Endodermal cell (in vitro differentiated cells): ENCODE measurements around the gene TCF7L2. TPM values are rescaled to one million over a fixed set of nuclear protein-coding genes. Genes with fewer than 3 reads are reported as not detected.

Experiments used
- DNase-seq: peaks from one replicate; pipeline ENCODE4 v3.0.0-alpha.2; 2017
- H3K27ac ChIP-seq: 2 replicates; pipeline ENCODE4 v1.5.1; 2013; ENCODE audit warnings: mild to moderate bottlenecking, low read depth, low read length, moderate library complexity
- H3K27me3 ChIP-seq: 2 replicates; pipeline ENCODE4 v1.6.1; 2013; ENCODE audit warnings: mild to moderate bottlenecking, low read length, moderate library complexity; ENCODE audit not compliant: insufficient read depth, control insufficient read depth, poor library complexity, severe bottlenecking
- H3K36me3 ChIP-seq: 2 replicates; pipeline ENCODE4 v1.7.0; 2013; ENCODE audit warnings: mild to moderate bottlenecking, low read length, moderate library complexity; ENCODE audit not compliant: control insufficient read depth, insufficient read depth
- H3K4me1 ChIP-seq: one replicate; pipeline ENCODE4 v1.7.0; 2013; ENCODE audit warnings: low read length; ENCODE audit not compliant: control insufficient read depth, insufficient read depth
- H3K4me3 ChIP-seq: 2 replicates; pipeline ENCODE4 v1.5.1; 2013; ENCODE audit warnings: mild to moderate bottlenecking, low read length, moderate library complexity
- H3K9ac ChIP-seq: 2 replicates; pipeline ENCODE4 v1.6.1; 2013; ENCODE audit warnings: mild to moderate bottlenecking, low read length, moderate library complexity; ENCODE audit not compliant: poor library complexity, severe bottlenecking; ENCODE audit errors: extremely low read depth
- H3K9me3 ChIP-seq: 2 replicates; pipeline ENCODE4 v1.6.1; 2013; ENCODE audit warnings: mild to moderate bottlenecking, low read length, moderate library complexity; ENCODE audit not compliant: control insufficient read depth
- H3K27ac Mint-ChIP-seq: 2 replicates; pipeline ENCODE4 v1.8.0; 2020; ENCODE audit warnings: mixed read lengths
- H3K27me3 Mint-ChIP-seq: 2 replicates; pipeline ENCODE4 v1.8.0; 2021; ENCODE audit warnings: mild to moderate bottlenecking, mixed read lengths; ENCODE audit not compliant: insufficient read depth
- H3K36me3 Mint-ChIP-seq: 2 replicates; pipeline ENCODE4 v1.8.0; 2020; ENCODE audit warnings: low read depth, mixed read lengths
- H3K4me1 Mint-ChIP-seq: 2 replicates; pipeline ENCODE4 v1.8.0; 2020; ENCODE audit warnings: mixed read lengths
- H3K4me3 Mint-ChIP-seq: 2 replicates; pipeline ENCODE4 v1.8.0; 2020; ENCODE audit warnings: mild to moderate bottlenecking, moderate library complexity, mixed read lengths
- H3K9me3 Mint-ChIP-seq: 2 replicates; pipeline ENCODE4 v1.8.0; 2020; ENCODE audit warnings: mild to moderate bottlenecking, mixed read lengths
- WGBS, 2 experiments: methylation state at CpG; one replicate each; pipeline versions ENCODE4 v1.1.5 to v1.1.7; 2013; ENCODE audit warnings: missing lambda C conversion rate in 2 of 2, mixed read lengths in 1 of 2; ENCODE audit not compliant: insufficient coverage in 1 of 2, insufficient read length in 1 of 2; 5-methylcytosine and 5-hydroxymethylcytosine counted together
- total RNA-seq, 2 donors: library from RNA; stranded (reverse); fragmentation: NEBNext Ultra II Directional in 1 of 2; extraction: Animal tissue kit (Norgen Biotek cat#: 25700) in 1 of 2; gene quantifications; 2 replicates in 1 of 2; 3 replicates in 1 of 2; pipeline ENCODE4 v1.2.1, GENCODE V29; 2021
- TF ChIP-seq, protein P1 (sequence below): fragments of 200-600 bp; sonication (generic); conservative IDR thresholded peaks from 2 replicates; pipeline ENCODE4 v1.5.0; 2021; ENCODE audit warnings: antibody characterized with exemption, mild to moderate bottlenecking

Gene TCF7L2
- total RNA-seq, 2 donors from 2014 or later: 73.2 to 105 TPM

DNA sequence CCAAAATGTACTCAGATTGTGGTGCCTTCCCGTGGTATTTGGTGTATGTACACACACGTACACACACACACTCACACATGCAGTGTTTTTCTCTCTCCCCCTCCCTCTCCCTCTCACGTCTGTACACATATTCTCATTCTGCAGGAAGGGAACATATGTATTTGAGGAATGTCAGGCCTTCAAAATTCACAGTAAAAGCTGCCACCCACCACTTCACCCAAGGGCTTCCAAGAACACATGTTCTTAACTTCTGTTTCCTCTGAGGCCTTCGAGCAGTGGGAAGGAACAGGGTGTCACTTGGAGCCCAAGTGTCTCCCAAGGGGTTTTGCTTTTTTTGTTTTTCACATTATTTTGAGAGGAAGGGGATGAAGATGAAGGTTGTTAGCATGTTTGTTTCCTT lies 198.9 kb downstream of the TCF7L2 start:
- no peak overlapping the region for H3K9ac ChIP-seq
- Mint-ChIP-seq H3K27ac (no peak overlapping the region), H3K36me3 (peaks cover 94% of the 10 kb centered on the region), H3K27me3 (no peaks in the 10 kb centered on the region), H3K9me3 (no peaks in the 10 kb centered on the region), H3K4me3 (no peak overlapping the region), H3K4me1 (no peaks in the 10 kb centered on the region)
- 100% methylated on average over 4 of the region's 4 CpGs; no CpG with 5 or more reads in 1 of the 2 experiments for whole genome bisulfite sequencing, 2 experiments
- no peaks in the 10 kb centered on the region for H3K27me3 ChIP-seq
- H3K9me3 ChIP-seq: no peaks in the 10 kb centered on the region
- TF ChIP-seq, protein P1, sequence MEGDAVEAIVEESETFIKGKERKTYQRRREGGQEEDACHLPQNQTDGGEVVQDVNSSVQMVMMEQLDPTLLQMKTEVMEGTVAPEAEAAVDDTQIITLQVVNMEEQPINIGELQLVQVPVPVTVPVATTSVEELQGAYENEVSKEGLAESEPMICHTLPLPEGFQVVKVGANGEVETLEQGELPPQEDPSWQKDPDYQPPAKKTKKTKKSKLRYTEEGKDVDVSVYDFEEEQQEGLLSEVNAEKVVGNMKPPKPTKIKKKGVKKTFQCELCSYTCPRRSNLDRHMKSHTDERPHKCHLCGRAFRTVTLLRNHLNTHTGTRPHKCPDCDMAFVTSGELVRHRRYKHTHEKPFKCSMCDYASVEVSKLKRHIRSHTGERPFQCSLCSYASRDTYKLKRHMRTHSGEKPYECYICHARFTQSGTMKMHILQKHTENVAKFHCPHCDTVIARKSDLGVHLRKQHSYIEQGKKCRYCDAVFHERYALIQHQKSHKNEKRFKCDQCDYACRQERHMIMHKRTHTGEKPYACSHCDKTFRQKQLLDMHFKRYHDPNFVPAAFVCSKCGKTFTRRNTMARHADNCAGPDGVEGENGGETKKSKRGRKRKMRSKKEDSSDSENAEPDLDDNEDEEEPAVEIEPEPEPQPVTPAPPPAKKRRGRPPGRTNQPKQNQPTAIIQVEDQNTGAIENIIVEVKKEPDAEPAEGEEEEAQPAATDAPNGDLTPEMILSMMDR: no peak
- H3K27ac ChIP-seq: no peak overlapping the region
- H3K4me3 ChIP-seq: no peak overlapping the region
- peaks cover 99% of the 10 kb centered on the region for H3K36me3 ChIP-seq
- DNase-seq: no peak
- no peaks in the 10 kb centered on the region for H3K4me1 ChIP-seq

DNA sequence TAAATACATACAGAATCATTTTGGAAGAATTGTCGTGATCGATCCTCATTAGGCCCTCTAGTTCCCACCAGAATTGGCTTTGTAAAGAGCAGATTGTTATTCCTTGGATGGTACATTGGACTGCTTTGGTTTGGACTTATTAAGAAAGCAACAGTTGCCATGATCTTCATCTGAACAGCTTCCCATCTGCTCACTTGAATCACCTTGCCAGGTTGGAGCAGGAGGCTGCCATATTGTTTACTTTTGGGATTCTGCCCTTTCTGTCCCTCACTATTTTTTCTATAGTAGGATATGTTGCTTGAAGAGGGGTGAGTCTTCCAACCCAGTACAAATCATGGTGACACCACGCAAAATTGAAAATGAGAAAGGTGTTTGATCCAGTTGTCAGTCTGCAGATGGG lies 199.6 kb downstream of the TCF7L2 start:
- 78 to 96% methylated on average over 3 of the region's 3 CpGs for WGBS, 2 experiments
- no peaks in the 10 kb centered on the region for H3K27me3 Mint-ChIP-seq
- H3K9me3 Mint-ChIP-seq: no peaks in the 10 kb centered on the region
- H3K36me3 ChIP-seq: peaks cover 99% of the 10 kb centered on the region
- H3K4me1 ChIP-seq: no peaks in the 10 kb centered on the region
- H3K27ac Mint-ChIP-seq: no peak overlapping the region
- no peak overlapping the region for H3K4me3 ChIP-seq
- DNase-seq: no peak
- no peak overlapping the region for H3K27ac ChIP-seq
- H3K4me1 Mint-ChIP-seq: peaks cover 5% of the 10 kb centered on the region
- no peak overlapping the region for H3K9ac ChIP-seq
- no peaks in the 10 kb centered on the region for H3K27me3 ChIP-seq
- H3K36me3 Mint-ChIP-seq: peaks cover 95% of the 10 kb centered on the region
- no peaks in the 10 kb centered on the region for H3K9me3 ChIP-seq
- no peak overlapping the region for H3K4me3 Mint-ChIP-seq
- TF ChIP-seq, protein P1: no peak

DNA sequence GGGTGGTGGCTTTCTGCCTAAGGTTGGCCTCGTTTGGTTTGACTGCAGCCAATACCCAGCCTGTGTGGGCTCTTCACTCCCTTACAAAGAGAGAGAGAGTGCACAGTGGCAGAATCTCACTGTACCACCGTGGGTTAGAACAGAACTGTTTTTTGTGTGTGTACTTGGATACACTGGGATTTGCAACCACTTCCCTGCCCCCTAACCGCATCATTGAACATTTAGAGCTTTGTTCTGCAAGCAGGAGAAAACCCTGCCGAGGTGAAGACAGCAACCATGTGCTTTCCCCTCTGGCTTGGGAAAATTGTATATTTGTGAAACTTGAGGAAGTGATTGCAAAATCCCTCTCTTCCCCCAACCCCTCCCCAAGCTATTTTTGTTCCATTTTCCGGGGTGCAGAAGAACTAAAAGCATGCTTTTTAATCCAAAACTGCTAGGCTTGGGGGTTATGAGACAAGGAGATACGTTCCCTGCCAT lies 201.2 kb downstream of the TCF7L2 start:
- Mint-ChIP-seq H3K9me3 (no peaks in the 10 kb centered on the region), H3K4me3 (no peak overlapping the region), H3K27ac (no peak overlapping the region), H3K36me3 (peaks cover 93% of the 10 kb centered on the region), H3K27me3 (no peaks in the 10 kb centered on the region), H3K4me1 (peaks cover 5% of the 10 kb centered on the region)
- H3K27me3 ChIP-seq: no peaks in the 10 kb centered on the region
- WGBS, 2 experiments: 93 to 98% methylated on average over 3 to 6 of the region's 6 CpGs
- no peak overlapping the region for H3K4me3 ChIP-seq
- H3K27ac ChIP-seq: no peak overlapping the region
- DNase-seq: no peak
- H3K9ac ChIP-seq: no peak overlapping the region
- TF ChIP-seq, protein P1: no peak
- no peaks in the 10 kb centered on the region for H3K9me3 ChIP-seq
- H3K4me1 ChIP-seq: no peaks in the 10 kb centered on the region
- peaks cover 97% of the 10 kb centered on the region for H3K36me3 ChIP-seq
